Upper lobe of right lung (tissue), 1 donor: ENCODE results near the gene ZNF845. TPM values are rescaled to one million over a fixed set of nuclear protein-coding genes. Genes with fewer than 3 reads are reported as not detected.

ENCODE experiments used
- ATAC-seq: fragments of 200-7000 bp; cut with Tn5 transposase; one replicate; pipeline ENCODE4 v1.9.1; 2020; ENCODE audit warnings: mild to moderate bottlenecking, moderate library complexity
- DNase-seq: peaks from one replicate; pipeline ENCODE4 v3.0.0-alpha.2; 2020
- H3K27ac ChIP-seq: fragments of 200-600 bp; one replicate; pipeline ENCODE4 v1.8.0; 2022
- H3K27me3 ChIP-seq: fragments of 200-600 bp; one replicate; pipeline ENCODE4 v1.8.0; 2022; ENCODE audit warnings: mild to moderate bottlenecking
- H3K36me3 ChIP-seq: fragments of 200-600 bp; one replicate; pipeline ENCODE4 v1.8.0; 2022
- H3K4me1 ChIP-seq: fragments of 200-600 bp; one replicate; pipeline ENCODE4 v1.8.0; 2022
- H3K4me3 ChIP-seq: fragments of 200-600 bp; one replicate; pipeline ENCODE4 v1.8.0; 2022; ENCODE audit warnings: mild to moderate bottlenecking
- H3K9me3 ChIP-seq: fragments of 200-600 bp; one replicate; pipeline ENCODE4 v1.8.0; 2022
- intact Hi-C: fragments of 100-400 bp; cut with DNase I; formaldehyde crosslinking; loops from one replicate; pipeline ENCODE4 v1.11.0; 2022
- total RNA-seq: library from RNA; stranded (reverse); fragmentation: NEBNext Ultra II Directional; extraction: Animal tissue kit (Norgen Biotek cat#: 25700); gene quantifications from one replicate; pipeline ENCODE4 v1.2.1, GENCODE V29; 2021
- TF ChIP-seq, protein P1 (sequence below): fragments of 200-600 bp; IDR thresholded peaks from one replicate; pipeline ENCODE4 v1.8.0; 2022; ENCODE audit warnings: antibody characterized with exemption
- donor health status: DM: no; HTN: yes; CAD: no; lungs with severe emphysema.

ZNF845 gene
- total RNA-seq, 1 donor from 2014 or later = 7.8 TPM

DNA sequence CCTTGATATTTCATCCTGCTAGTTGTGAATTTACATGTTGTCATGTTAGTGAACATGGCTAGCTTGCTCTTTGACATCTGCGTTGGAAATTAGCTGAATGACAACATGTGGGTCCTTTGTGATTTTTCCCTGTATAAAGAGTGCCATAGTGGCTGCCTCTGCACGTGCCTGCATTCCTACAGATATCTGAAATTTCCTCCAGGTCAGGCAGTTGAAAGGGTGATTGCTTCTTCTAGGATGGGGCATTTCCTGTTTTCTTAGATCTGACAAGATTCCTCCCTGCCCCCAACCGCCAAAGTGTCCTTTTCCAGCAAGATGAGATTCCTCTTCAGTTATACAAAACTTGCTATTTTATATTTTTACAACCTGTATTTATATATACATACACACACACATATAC, 40.7 kb downstream of the ZNF845 start:
- Histone ChIP-seq H3K4me1 (no peaks in the 10 kb centered on the region), H3K4me3 (no peak overlapping the region), H3K9me3 (peaks cover 3% of the 10 kb centered on the region), H3K36me3 (peaks cover 38% of the 10 kb centered on the region), H3K27ac (no peak overlapping the region), H3K27me3 (no peaks in the 10 kb centered on the region)
- ATAC-seq = no peak
- TF ChIP-seq, protein P1, sequence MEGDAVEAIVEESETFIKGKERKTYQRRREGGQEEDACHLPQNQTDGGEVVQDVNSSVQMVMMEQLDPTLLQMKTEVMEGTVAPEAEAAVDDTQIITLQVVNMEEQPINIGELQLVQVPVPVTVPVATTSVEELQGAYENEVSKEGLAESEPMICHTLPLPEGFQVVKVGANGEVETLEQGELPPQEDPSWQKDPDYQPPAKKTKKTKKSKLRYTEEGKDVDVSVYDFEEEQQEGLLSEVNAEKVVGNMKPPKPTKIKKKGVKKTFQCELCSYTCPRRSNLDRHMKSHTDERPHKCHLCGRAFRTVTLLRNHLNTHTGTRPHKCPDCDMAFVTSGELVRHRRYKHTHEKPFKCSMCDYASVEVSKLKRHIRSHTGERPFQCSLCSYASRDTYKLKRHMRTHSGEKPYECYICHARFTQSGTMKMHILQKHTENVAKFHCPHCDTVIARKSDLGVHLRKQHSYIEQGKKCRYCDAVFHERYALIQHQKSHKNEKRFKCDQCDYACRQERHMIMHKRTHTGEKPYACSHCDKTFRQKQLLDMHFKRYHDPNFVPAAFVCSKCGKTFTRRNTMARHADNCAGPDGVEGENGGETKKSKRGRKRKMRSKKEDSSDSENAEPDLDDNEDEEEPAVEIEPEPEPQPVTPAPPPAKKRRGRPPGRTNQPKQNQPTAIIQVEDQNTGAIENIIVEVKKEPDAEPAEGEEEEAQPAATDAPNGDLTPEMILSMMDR = no peak
- intact Hi-C loops = no loop called here
- DNase-seq = no peak

DNA sequence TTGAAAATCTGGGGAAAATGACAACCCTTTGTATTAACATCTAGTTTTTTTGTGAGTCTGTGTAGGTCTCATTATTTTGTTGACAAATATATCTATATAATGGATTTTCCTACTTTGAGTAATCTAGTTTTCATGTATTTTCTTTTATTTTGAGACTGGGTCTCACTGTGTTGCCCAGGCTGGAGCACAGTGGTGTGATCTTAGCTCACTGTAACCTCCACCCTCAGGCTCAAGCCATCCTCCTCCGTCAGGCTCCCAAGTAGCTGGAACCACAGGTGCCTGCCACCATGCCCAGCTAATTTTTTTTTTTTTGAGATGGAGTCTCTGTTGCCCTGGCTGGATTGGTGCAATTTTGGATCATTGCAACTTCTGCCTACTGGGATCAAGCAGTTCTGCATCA, 41.2 kb downstream of the ZNF845 start:
- Histone ChIP-seq H3K27ac (no peak overlapping the region), H3K4me3 (no peak overlapping the region), H3K4me1 (no peaks in the 10 kb centered on the region), H3K9me3 (peaks cover 3% of the 10 kb centered on the region), H3K36me3 (peaks cover 42% of the 10 kb centered on the region), H3K27me3 (no peaks in the 10 kb centered on the region)
- TF ChIP-seq, protein P1 = no peak
- intact Hi-C loops = no loop called here
- DNase-seq = no peak
- no peak for ATAC-seq

DNA sequence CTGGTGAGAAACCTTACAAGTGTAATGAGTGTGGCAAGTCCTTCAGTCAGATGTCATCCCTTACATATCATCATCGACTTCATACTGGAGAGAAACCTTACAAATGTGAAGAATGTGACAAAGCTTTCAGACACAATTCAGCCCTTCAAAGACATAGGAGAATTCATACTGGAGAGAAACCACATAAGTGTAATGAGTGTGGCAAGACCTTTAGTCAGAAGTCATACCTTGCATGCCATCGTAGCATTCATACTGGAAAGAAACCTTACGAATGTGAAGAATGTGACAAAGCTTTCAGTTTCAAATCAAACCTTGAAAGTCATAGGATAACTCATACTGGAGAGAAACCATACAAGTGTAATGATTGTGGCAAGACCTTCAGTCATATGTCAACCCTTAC, 47.8 kb downstream of the ZNF845 start:
- Histone ChIP-seq H3K4me1 (no peaks in the 10 kb centered on the region), H3K9me3 (peaks cover 37% of the 10 kb centered on the region), H3K27ac (no peak overlapping the region), H3K27me3 (no peaks in the 10 kb centered on the region), H3K36me3 (peaks cover 34% of the 10 kb centered on the region), H3K4me3 (no peak overlapping the region)
- intact Hi-C loops = no loop called here
- ATAC-seq = no peak
- no peak for DNase-seq
- TF ChIP-seq, protein P1 = no peak

DNA sequence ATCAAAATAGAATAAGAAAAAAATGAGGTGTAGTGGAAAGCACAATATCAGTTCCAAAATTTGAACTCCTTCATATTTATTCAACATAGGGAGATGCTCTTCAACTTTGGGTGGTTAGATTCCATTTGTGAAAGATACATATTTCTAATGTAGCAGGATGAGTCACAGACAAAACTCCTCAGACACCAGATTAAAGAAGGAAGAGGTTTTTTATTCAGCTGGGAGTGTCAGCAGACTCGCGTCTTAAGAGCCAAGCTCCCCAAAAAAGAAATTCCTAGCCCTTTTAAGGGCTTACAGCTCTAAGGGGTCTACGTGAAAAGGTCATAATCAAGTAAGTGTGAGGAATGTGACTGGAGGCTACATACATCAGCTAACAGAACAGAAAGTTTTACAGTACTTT, 54.6 kb downstream of the ZNF845 start:
- Histone ChIP-seq H3K36me3 (no peaks in the 10 kb centered on the region), H3K27me3 (no peaks in the 10 kb centered on the region), H3K9me3 (peaks cover 15% of the 10 kb centered on the region), H3K4me1 (no peaks in the 10 kb centered on the region), H3K4me3 (no peak overlapping the region), H3K27ac (no peak overlapping the region)
- intact Hi-C loops = no loop called here
- ATAC-seq (no peak), DNase-seq (no peak)
- TF ChIP-seq, protein P1 = no peak

DNA sequence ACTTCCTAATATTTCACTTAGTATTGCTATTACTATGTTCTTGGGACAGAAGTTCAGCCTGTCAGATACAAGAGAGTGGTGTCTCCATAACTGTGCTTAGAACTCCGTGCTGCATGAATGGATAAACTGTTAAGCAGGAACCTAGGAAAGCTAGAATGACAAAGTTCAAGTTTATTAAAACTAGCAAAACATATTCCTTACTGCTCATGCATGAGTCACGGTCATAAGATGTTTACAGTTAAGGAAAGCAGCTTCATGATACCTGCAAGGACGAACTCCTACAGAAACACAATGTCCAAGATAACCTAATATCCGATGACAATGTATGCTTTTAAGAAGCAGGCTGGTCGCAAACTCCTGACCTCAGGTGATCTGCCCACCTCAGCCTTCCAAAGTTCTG, 55.4 kb downstream of the ZNF845 start:
- H3K4me1 ChIP-seq = peaks cover 3% of the 10 kb centered on the region
- ATAC-seq (no peak), DNase-seq (no peak)
- H3K4me3 ChIP-seq = no peak overlapping the region
- intact Hi-C loops = no loop called here
- peaks cover 9% of the 10 kb centered on the region for H3K9me3 ChIP-seq
- H3K36me3 ChIP-seq = no peaks in the 10 kb centered on the region
- H3K27me3 ChIP-seq = no peaks in the 10 kb centered on the region
- no peak overlapping the region for H3K27ac ChIP-seq
- TF ChIP-seq, protein P1 = no peak

DNA sequence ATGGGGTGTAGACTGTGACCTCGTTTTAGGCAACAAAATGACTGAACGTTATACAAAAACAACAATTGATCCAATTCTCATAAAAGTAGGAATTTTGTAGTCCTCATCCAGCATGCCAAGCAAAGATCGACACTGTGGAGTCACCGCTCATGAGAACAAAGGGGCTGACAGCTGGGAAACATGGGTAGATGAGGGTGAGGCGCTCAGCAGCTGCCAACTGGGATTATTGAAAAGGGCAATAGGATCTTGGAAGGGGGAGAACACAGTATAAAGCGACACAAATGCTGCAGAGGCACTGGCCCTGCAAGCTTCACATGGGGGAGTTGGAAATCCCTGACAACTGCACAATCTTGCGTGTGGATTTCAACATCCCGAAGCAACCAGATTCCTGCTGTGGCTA, 56.0 kb downstream of the ZNF845 start:
- no peak for DNase-seq
- H3K36me3 ChIP-seq = no peaks in the 10 kb centered on the region
- ATAC-seq = no peak
- H3K27ac ChIP-seq = no peak overlapping the region
- intact Hi-C loops = no loop called here
- peaks cover 7% of the 10 kb centered on the region for H3K9me3 ChIP-seq
- no peak overlapping the region for H3K4me3 ChIP-seq
- peaks cover 9% of the 10 kb centered on the region for H3K4me1 ChIP-seq
- no peaks in the 10 kb centered on the region for H3K27me3 ChIP-seq
- TF ChIP-seq, protein P1 = no peak
